SK-N-SH (cell line): ENCODE data around the gene ACIN1. TPM values are rescaled to one million over a fixed set of nuclear protein-coding genes. Genes with fewer than 3 reads are reported as not detected.

ENCODE experiments used
- CTCF ChIA-PET: fragments of 300-600, 350-600 bp; formaldehyde crosslinking; extraction: SDS; loops from one replicate; lab custom pipeline; 2021; lab: Yijun Ruan, JAX
- POLR2A ChIA-PET: fragments of 350-600 bp; sonication (Branson Sonifier 250); formaldehyde crosslinking; extraction: SDS; loops from one replicate; lab custom pipeline; 2020; ENCODE audit warnings: antibody characterized with exemption, inconsistent platforms; lab: Yijun Ruan, JAX
- DNase-seq: peaks from one replicate; pipeline ENCODE4 v3.0.0; 2012
- H2AFZ ChIP-seq: fragments of 200-600 bp; sonication (generic); 2 replicates; pipeline ENCODE4 v1.8.1; 2016; ENCODE audit warnings: antibody characterized with exemption, mild to moderate bottlenecking, low read depth
- H3F3A ChIP-seq: fragments of 200-600 bp; sonication (generic); replicated peaks from 2 replicates; pipeline ENCODE3; 2016; ENCODE audit warnings: antibody characterized with exemption, mild to moderate bottlenecking; ENCODE audit not compliant: insufficient read depth
- H3K27ac ChIP-seq, 2 experiments: fragments of 200-500 bp in 1 of 2; fragments of 200-600 bp in 1 of 2; sonication (Bioruptor generic) in 1 of 2; sonication (generic), shearing (Covaris generic) in 1 of 2; 2 replicates each; pipeline versions ENCODE4 v1.5.1 to v1.6.1; 2014 to 2016; ENCODE audit warnings: low read depth in 2 of 2, inconsistent platforms in 1 of 2, low read length in 1 of 2, mild to moderate bottlenecking in 1 of 2, mixed read lengths in 1 of 2
- H3K27me3 ChIP-seq: fragments of 200-600 bp; sonication (generic), shearing (Covaris generic); 2 replicates; pipeline ENCODE4 v1.6.1; 2016; ENCODE audit warnings: mixed run types; ENCODE audit not compliant: insufficient read depth
- H3K36me3 ChIP-seq, 2 experiments: fragments of 200-500 bp in 1 of 2; fragments of 200-600 bp in 1 of 2; sonication (Bioruptor generic) in 1 of 2; sonication (generic) in 1 of 2; replicated peaks in 1 of 2; 2 replicates each; pipeline versions ENCODE3 to v1.5.1; 2014 to 2016; ENCODE audit warnings: low read length in 1 of 2, mild to moderate bottlenecking in 1 of 2; ENCODE audit not compliant: insufficient read depth in 2 of 2, control insufficient read depth in 1 of 2
- H3K4me1 ChIP-seq, 2 experiments: fragments of 200-500 bp in 1 of 2; fragments of 200-600 bp in 1 of 2; sonication (Bioruptor generic) in 1 of 2; sonication (generic), shearing (Covaris generic) in 1 of 2; 2 replicates each; pipeline versions ENCODE4 v1.5.1 to v1.6.1; 2014 to 2016; ENCODE audit warnings: low read depth in 1 of 2, low read length in 1 of 2, mixed run types in 1 of 2; ENCODE audit not compliant: insufficient read depth in 2 of 2, control insufficient read depth in 1 of 2
- H3K4me2 ChIP-seq: fragments of 200-600 bp; sonication (generic), shearing (Covaris generic); 2 replicates; pipeline ENCODE4 v1.6.1; 2017; ENCODE audit warnings: mixed run types
- H3K4me3 ChIP-seq, 2 experiments: fragments of 200-500 bp in 1 of 2; fragments of 200-600 bp in 1 of 2; sonication (Bioruptor generic) in 1 of 2; sonication (generic), shearing (Covaris generic) in 1 of 2; 2 replicates each; pipeline versions ENCODE4 v1.5.1 to v1.8.1; 2014 to 2016; ENCODE audit warnings: low read depth in 2 of 2, inconsistent platforms in 1 of 2, low read length in 1 of 2, mild to moderate bottlenecking in 1 of 2, mixed read lengths in 1 of 2, moderate library complexity in 1 of 2
- H3K79me2 ChIP-seq: fragments of 200-600 bp; sonication (generic); 2 replicates; pipeline ENCODE4 v1.8.1; 2017; ENCODE audit warnings: mild to moderate bottlenecking; ENCODE audit not compliant: insufficient read depth
- H3K9ac ChIP-seq: fragments of 200-600 bp; sonication (generic); 2 replicates; pipeline ENCODE4 v1.6.1; 2017; ENCODE audit warnings: mixed run types
- H3K9me2 ChIP-seq: fragments of 200-600 bp; sonication (generic); 2 replicates; pipeline ENCODE4 v1.6.1; 2017; ENCODE audit warnings: mixed run types
- H3K9me3 ChIP-seq: fragments of 200-600 bp; sonication (generic); 2 replicates; pipeline ENCODE4 v1.6.1; 2017; ENCODE audit warnings: mixed run types, mild to moderate bottlenecking, moderate library complexity
- H4K20me1 ChIP-seq: fragments of 200-600 bp; sonication (generic); 2 replicates; pipeline ENCODE4 v1.6.1; 2017; ENCODE audit warnings: mild to moderate bottlenecking, mixed run types; ENCODE audit not compliant: insufficient read depth
- EP300 ChIP-seq, 2 experiments: IDR thresholded peaks; 2 replicates each; pipeline versions ENCODE4 v1.4.0 to v1.6.1; 2012; ENCODE audit warnings: borderline replicate concordance in 1 of 2, low read depth in 1 of 2, low read length in 1 of 2
- FOSL2 ChIP-seq: IDR thresholded peaks from 2 replicates; pipeline ENCODE4 v1.4.0; 2012; ENCODE audit warnings: low read depth, mild to moderate bottlenecking, moderate library complexity, borderline replicate concordance
- GABPA ChIP-seq: IDR thresholded peaks from 2 replicates; pipeline ENCODE4 v1.4.0; 2012; ENCODE audit warnings: low read depth, mild to moderate bottlenecking
- GATA2 ChIP-seq: sonication (generic); formaldehyde crosslinking; IDR thresholded peaks from 2 replicates; pipeline ENCODE4 v1.5.0; 2020; ENCODE audit warnings: mild to moderate bottlenecking, missing genetic modification reagents
- MEF2A ChIP-seq: IDR thresholded peaks from 2 replicates; pipeline ENCODE4 v1.4.0; 2012; ENCODE audit warnings: low read depth, borderline replicate concordance
- MXI1 ChIP-seq: IDR thresholded peaks from 2 replicates; pipeline ENCODE4 v1.6.1; 2012; ENCODE audit warnings: mild to moderate bottlenecking, low read depth, low read length, improper control_type of control experiment
- NFIC ChIP-seq: IDR thresholded peaks from 2 replicates; pipeline ENCODE4 v1.4.0; 2012; ENCODE audit warnings: borderline replicate concordance
- NRF1 ChIP-seq: IDR thresholded peaks from 2 replicates; pipeline ENCODE4 v1.6.1; 2012; ENCODE audit warnings: low read depth, mild to moderate bottlenecking, low read length
- POLR2AphosphoS5 ChIP-seq: IDR thresholded peaks from 2 replicates; pipeline ENCODE4 v1.6.1; 2012; ENCODE audit warnings: low read depth, low read length
- RAD21 ChIP-seq: IDR thresholded peaks from 2 replicates; pipeline ENCODE4 v1.6.1; 2012; ENCODE audit warnings: mild to moderate bottlenecking, low read length
- SMC3 ChIP-seq: IDR thresholded peaks from 2 replicates; pipeline ENCODE4 v1.6.1; 2012; ENCODE audit warnings: low read depth, low read length, improper control_type of control experiment
- TAF1 ChIP-seq: IDR thresholded peaks from 2 replicates; pipeline ENCODE4 v1.6.1; 2012; ENCODE audit warnings: low read depth, mild to moderate bottlenecking, low read length, moderate library complexity, borderline replicate concordance
- TCF12 ChIP-seq: IDR thresholded peaks from 2 replicates; pipeline ENCODE4 v1.4.0; 2012
- TEAD4 ChIP-seq: IDR thresholded peaks from 2 replicates; pipeline ENCODE4 v1.4.0; 2012; ENCODE audit warnings: mild to moderate bottlenecking, borderline replicate concordance; ENCODE audit not compliant: insufficient read depth
- WGBS: methylation state at CpG from one replicate; pipeline ENCODE4 v1.1.6; 2017; ENCODE audit warnings: low lambda C conversion rate; 5-methylcytosine and 5-hydroxymethylcytosine counted together
- polyA plus RNA-seq, 3 experiments: library from polyadenylated mRNA; depleted of rRNA; stranded (reverse); fragments of >200 nt; gene quantifications; 2 replicates each; pipeline ENCODE4 v1.2.3, GENCODE V29; 2012
- TF ChIP-seq, protein P1 (sequence below): IDR thresholded peaks from 2 replicates; pipeline ENCODE4 v1.4.0; 2012; ENCODE audit warnings: low read depth, borderline replicate concordance
- TF ChIP-seq, protein P2 (sequence below): IDR thresholded peaks from 2 replicates; pipeline ENCODE4 v1.4.0; 2012; ENCODE audit warnings: low read depth, borderline replicate concordance
- TF ChIP-seq, protein P3 (sequence below): IDR thresholded peaks from 2 replicates; pipeline ENCODE4; 2012
- TF ChIP-seq, protein P4 (sequence below): IDR thresholded peaks from 2 replicates; pipeline ENCODE4 v1.4.0; 2012; ENCODE audit warnings: low read depth
- TF ChIP-seq, protein P5 (sequence below): fragments of 200-600 bp; sonication (generic); IDR thresholded peaks from 2 replicates; pipeline ENCODE4 v1.6.1; 2017; ENCODE audit warnings: antibody characterized with exemption, mild to moderate bottlenecking, moderate library complexity

The ACIN1 gene
- polyA plus RNA-seq, 1 of the 3 experiments (the other 2 are of a cell fraction) = 159 TPM

DNA sequence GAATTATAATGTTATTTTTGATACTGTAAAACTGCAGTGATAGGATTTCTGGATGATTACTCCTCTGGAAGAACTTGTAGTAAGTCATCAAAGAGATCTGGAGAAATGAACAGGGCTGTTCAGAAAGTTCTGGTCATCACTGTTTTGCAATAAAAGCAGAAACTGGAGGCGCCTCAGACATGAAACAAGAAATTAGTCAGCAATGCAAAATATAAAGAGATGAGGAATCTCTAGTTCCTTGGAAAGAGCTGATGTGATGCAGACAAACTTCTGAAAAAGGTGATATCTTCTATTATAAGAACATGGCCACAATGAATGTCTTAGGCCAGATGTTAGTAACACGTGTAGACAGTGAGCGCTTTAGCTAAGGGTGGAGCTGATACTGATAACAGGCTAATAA lies 9.5 kb downstream of the ACIN1 start:
- ChIA-PET CTCF (interaction anchor here (0.8 to 7.5 kb wide), 7 partner anchors 8 to 112 kb away, joined by 3 to 73 read pairs (median 6); no protein-coding TSS in a partner anchor), POLR2A (no interaction called here)
- peaks cover 80% of the 10 kb centered on the region for H3K79me2 ChIP-seq

More for the DNA sequence above, 9.5 kb downstream of the ACIN1 start:
- Histone ChIP-seq H3K36me3 (peaks cover 66 to 96% of the 10 kb centered on the region in 2 experiments), H3K9me2 (no peaks in the 10 kb centered on the region), H3K9me3 (no peaks in the 10 kb centered on the region), H3K27ac (no peak overlapping the region), H3K4me1 (no peaks in the 10 kb centered on the region), H3K27me3 (no peaks in the 10 kb centered on the region), H3F3A (peaks cover 24% of the 10 kb centered on the region), H2AFZ (no peak overlapping the region), H3K4me2 (no peak overlapping the region), H3K4me3 (no peak overlapping the region), H3K9ac (no peak overlapping the region), H4K20me1 (no peaks in the 10 kb centered on the region; the same call in 1 of the 2 replicates)
- no peak for DNase-seq
- 95% methylated on average over 3 of the region's 3 CpGs for WGBS
- no peak for TF ChIP-seq MEF2A
- TF ChIP-seq NFIC = no peak
- TF ChIP-seq GABPA = no peak
- TF ChIP-seq, protein P1, sequence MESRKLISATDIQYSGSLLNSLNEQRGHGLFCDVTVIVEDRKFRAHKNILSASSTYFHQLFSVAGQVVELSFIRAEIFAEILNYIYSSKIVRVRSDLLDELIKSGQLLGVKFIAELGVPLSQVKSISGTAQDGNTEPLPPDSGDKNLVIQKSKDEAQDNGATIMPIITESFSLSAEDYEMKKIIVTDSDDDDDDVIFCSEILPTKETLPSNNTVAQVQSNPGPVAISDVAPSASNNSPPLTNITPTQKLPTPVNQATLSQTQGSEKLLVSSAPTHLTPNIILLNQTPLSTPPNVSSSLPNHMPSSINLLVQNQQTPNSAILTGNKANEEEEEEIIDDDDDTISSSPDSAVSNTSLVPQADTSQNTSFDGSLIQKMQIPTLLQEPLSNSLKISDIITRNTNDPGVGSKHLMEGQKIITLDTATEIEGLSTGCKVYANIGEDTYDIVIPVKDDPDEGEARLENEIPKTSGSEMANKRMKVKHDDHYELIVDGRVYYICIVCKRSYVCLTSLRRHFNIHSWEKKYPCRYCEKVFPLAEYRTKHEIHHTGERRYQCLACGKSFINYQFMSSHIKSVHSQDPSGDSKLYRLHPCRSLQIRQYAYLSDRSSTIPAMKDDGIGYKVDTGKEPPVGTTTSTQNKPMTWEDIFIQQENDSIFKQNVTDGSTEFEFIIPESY = no peak
- no peak for TF ChIP-seq MXI1
- TF ChIP-seq, protein P2, sequence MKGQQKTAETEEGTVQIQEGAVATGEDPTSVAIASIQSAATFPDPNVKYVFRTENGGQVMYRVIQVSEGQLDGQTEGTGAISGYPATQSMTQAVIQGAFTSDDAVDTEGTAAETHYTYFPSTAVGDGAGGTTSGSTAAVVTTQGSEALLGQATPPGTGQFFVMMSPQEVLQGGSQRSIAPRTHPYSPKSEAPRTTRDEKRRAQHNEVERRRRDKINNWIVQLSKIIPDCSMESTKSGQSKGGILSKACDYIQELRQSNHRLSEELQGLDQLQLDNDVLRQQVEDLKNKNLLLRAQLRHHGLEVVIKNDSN = no peak
- TF ChIP-seq TEAD4 = no peak
- TF ChIP-seq EP300 (IDR thresholded peaks at IDR 0.05; ENCODE audit: borderline replicate concordance in 1 of 2, low read depth in 1 of 2, low read length in 1 of 2) = no peak
- TF ChIP-seq RAD21 = no peak
- no peak for TF ChIP-seq TAF1
- TF ChIP-seq, protein P3, sequence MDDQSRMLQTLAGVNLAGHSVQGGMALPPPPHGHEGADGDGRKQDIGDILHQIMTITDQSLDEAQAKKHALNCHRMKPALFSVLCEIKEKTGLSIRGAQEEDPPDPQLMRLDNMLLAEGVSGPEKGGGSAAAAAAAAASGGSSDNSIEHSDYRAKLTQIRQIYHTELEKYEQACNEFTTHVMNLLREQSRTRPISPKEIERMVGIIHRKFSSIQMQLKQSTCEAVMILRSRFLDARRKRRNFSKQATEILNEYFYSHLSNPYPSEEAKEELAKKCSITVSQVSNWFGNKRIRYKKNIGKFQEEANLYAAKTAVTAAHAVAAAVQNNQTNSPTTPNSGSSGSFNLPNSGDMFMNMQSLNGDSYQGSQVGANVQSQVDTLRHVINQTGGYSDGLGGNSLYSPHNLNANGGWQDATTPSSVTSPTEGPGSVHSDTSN = no peak
- TF ChIP-seq, protein P4, sequence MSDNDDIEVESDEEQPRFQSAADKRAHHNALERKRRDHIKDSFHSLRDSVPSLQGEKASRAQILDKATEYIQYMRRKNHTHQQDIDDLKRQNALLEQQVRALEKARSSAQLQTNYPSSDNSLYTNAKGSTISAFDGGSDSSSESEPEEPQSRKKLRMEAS = no peak
- TF ChIP-seq NRF1 = no peak
- TF ChIP-seq POLR2AphosphoS5 = no peak
- no peak for TF ChIP-seq SMC3
- TF ChIP-seq GATA2 (CRISPR knock-in tag) = no peak
- no peak for TF ChIP-seq FOSL2
- no peak for TF ChIP-seq TCF12
- TF ChIP-seq, protein P5, sequence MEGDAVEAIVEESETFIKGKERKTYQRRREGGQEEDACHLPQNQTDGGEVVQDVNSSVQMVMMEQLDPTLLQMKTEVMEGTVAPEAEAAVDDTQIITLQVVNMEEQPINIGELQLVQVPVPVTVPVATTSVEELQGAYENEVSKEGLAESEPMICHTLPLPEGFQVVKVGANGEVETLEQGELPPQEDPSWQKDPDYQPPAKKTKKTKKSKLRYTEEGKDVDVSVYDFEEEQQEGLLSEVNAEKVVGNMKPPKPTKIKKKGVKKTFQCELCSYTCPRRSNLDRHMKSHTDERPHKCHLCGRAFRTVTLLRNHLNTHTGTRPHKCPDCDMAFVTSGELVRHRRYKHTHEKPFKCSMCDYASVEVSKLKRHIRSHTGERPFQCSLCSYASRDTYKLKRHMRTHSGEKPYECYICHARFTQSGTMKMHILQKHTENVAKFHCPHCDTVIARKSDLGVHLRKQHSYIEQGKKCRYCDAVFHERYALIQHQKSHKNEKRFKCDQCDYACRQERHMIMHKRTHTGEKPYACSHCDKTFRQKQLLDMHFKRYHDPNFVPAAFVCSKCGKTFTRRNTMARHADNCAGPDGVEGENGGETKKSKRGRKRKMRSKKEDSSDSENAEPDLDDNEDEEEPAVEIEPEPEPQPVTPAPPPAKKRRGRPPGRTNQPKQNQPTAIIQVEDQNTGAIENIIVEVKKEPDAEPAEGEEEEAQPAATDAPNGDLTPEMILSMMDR = no peak
